Trophoblast cell (in vitro differentiated cells and primary cell): Measurements from ENCODE around the gene NRF1.

Experiments
- DNase-seq, 2 donors: peaks; one replicate each; pipeline ENCODE4 v3.0.0-alpha.2; 2016
- H2AFZ ChIP-seq: 2 replicates; pipeline ENCODE4 v1.6.1; 2013; ENCODE audit warnings: low read length, moderate library complexity, mild to moderate bottlenecking; ENCODE audit not compliant: insufficient read depth, poor library complexity
- H2AK5ac ChIP-seq: 2 replicates; pipeline ENCODE4 v1.6.1; 2013; ENCODE audit warnings: mild to moderate bottlenecking, low read length
- H2BK120ac ChIP-seq: 2 replicates; pipeline ENCODE4 v1.6.1; 2013; ENCODE audit warnings: low read length, mild to moderate bottlenecking, moderate library complexity; ENCODE audit not compliant: insufficient read depth, poor library complexity
- H2BK12ac ChIP-seq: 2 replicates; pipeline ENCODE4 v1.6.1; 2013; ENCODE audit warnings: mild to moderate bottlenecking, low read length, moderate library complexity
- H2BK5ac ChIP-seq: 2 replicates; pipeline ENCODE4 v1.6.1; 2013; ENCODE audit warnings: low read length, low read depth, moderate library complexity, mild to moderate bottlenecking; ENCODE audit not compliant: poor library complexity
- H3K14ac ChIP-seq: 2 replicates; pipeline ENCODE4 v1.6.1; 2013; ENCODE audit warnings: mild to moderate bottlenecking, low read length
- H3K18ac ChIP-seq: 2 replicates; pipeline ENCODE4 v1.6.1; 2013; ENCODE audit warnings: mild to moderate bottlenecking, low read length
- H3K23ac ChIP-seq: 2 replicates; pipeline ENCODE4 v1.6.1; 2013; ENCODE audit warnings: low read length
- H3K27ac ChIP-seq: 2 replicates; pipeline ENCODE4 v1.5.1; 2013; ENCODE audit warnings: low read depth, mild to moderate bottlenecking, inconsistent platforms, low read length, moderate library complexity
- H3K27me3 ChIP-seq: 2 replicates; pipeline ENCODE4 v1.6.1; 2013; ENCODE audit warnings: inconsistent platforms, mild to moderate bottlenecking, low read length, moderate library complexity; ENCODE audit not compliant: insufficient read depth
- H3K36me3 ChIP-seq, 2 experiments: 1 replicate in 1 of 2; 2 replicates in 1 of 2; pipeline ENCODE4 v1.6.1; 2013; ENCODE audit warnings: low read length in 2 of 2, mild to moderate bottlenecking in 2 of 2, moderate library complexity in 1 of 2; ENCODE audit not compliant: insufficient read depth in 2 of 2, control insufficient read depth in 1 of 2
- H3K4ac ChIP-seq: 2 replicates; pipeline ENCODE4 v1.6.1; 2013; ENCODE audit warnings: low read depth, mild to moderate bottlenecking, low read length, moderate library complexity
- H3K4me1 ChIP-seq, 2 experiments: 1 replicate in 1 of 2; 2 replicates in 1 of 2; pipeline ENCODE4 v1.6.1; 2013; ENCODE audit warnings: low read length in 2 of 2, mild to moderate bottlenecking in 2 of 2, moderate library complexity in 1 of 2; ENCODE audit not compliant: insufficient read depth in 2 of 2, control insufficient read depth in 1 of 2
- H3K4me2 ChIP-seq: 2 replicates; pipeline ENCODE4 v1.6.1; 2013; ENCODE audit warnings: inconsistent platforms, mild to moderate bottlenecking, low read length, moderate library complexity
- H3K4me3 ChIP-seq: 2 replicates; pipeline ENCODE4 v1.5.1; 2013; ENCODE audit warnings: mild to moderate bottlenecking, low read depth, low read length, inconsistent platforms
- H3K79me1 ChIP-seq: one replicate; pipeline ENCODE4 v1.6.1; 2013; ENCODE audit warnings: low read length
- H3K79me2 ChIP-seq: 2 replicates; pipeline ENCODE4 v1.6.1; 2013; ENCODE audit warnings: low read length, mild to moderate bottlenecking; ENCODE audit not compliant: control insufficient read depth, insufficient read depth, poor library complexity
- H3K9ac ChIP-seq: 2 replicates; pipeline ENCODE4 v1.6.1; 2013; ENCODE audit warnings: mild to moderate bottlenecking, low read length
- H3K9me3 ChIP-seq: 2 replicates; pipeline ENCODE4 v1.6.1; 2013; ENCODE audit warnings: low read depth, mild to moderate bottlenecking, control low read depth, inconsistent platforms, low read length; ENCODE audit not compliant: insufficient read depth
- H4K12ac ChIP-seq: 2 replicates; pipeline ENCODE4 v1.6.1; 2013; ENCODE audit warnings: low read depth, mild to moderate bottlenecking, low read length, moderate library complexity
- H4K8ac ChIP-seq: 2 replicates; pipeline ENCODE4 v1.6.1; 2013; ENCODE audit warnings: low read depth, mild to moderate bottlenecking, low read length, moderate library complexity
- H4K91ac ChIP-seq: one replicate; pipeline ENCODE4 v1.6.1; 2013; ENCODE audit warnings: low read depth, mild to moderate bottlenecking, low read length, moderate library complexity
- WGBS: extraction: QIAGEN DNeasy Blood & Tissue Kit; methylation state at CpG from one replicate; pipeline ENCODE4 v1.1.7; 2013; ENCODE audit warnings: missing lambda C conversion rate; ENCODE audit not compliant: insufficient read length, insufficient coverage; ENCODE audit errors: extremely low coverage; 5-methylcytosine and 5-hydroxymethylcytosine counted together

Gene NRF1

GRCh38 chr7:129676017-129676897 lies 64.7 kb downstream of the NRF1 start:
- Histone ChIP-seq H3K4me3 (no peak overlapping the region), H2BK120ac (no peak overlapping the region), H3K27me3 (no peaks in the 10 kb centered on the region), H3K9me3 (peaks cover 4% of the 10 kb centered on the region), H3K79me1 (no peaks in the 10 kb centered on the region), H2AK5ac (no peak overlapping the region), H3K4me1 (no peaks in the 10 kb centered on the region), H3K4me2 (no peak overlapping the region), H4K91ac (no peak overlapping the region), H3K23ac (no peak overlapping the region), H3K27ac (no peak overlapping the region), H3K4ac (no peak overlapping the region), H3K79me2 (no peaks in the 10 kb centered on the region), H2BK12ac (no peak overlapping the region), H3K9ac (no peak overlapping the region), H4K8ac (no peak overlapping the region), H2AFZ (no peak overlapping the region), H4K12ac (no peak overlapping the region), H2BK5ac (no peak overlapping the region), H3K36me3 (peaks cover 10 to 17% of the 10 kb centered on the region in 2 experiments), H3K18ac (no peak overlapping the region), H3K14ac (no peak overlapping the region)
- no peak for DNase-seq
- no CpG with 5 or more reads among the region's 7 CpGs for WGBS

- Histone ChIP-seq H2AK5ac (no peak overlapping the region), H3K4me3 (no peak overlapping the region), H3K9me3 (peaks cover 4% of the 10 kb centered on the region), H4K91ac (no peak overlapping the region), H3K23ac (no peak overlapping the region), H4K8ac (no peak overlapping the region), H3K79me1 (no peaks in the 10 kb centered on the region), H4K12ac (no peak overlapping the region), H3K36me3 (peaks cover 8 to 13% of the 10 kb centered on the region in 2 experiments), H3K4me1 (no peaks in the 10 kb centered on the region), H2BK5ac (no peak overlapping the region), H3K79me2 (no peaks in the 10 kb centered on the region), H2AFZ (no peak overlapping the region), H3K18ac (no peak overlapping the region), H2BK120ac (no peak overlapping the region), H3K4ac (no peak overlapping the region), H3K27ac (no peak overlapping the region), H3K14ac (no peak overlapping the region), H3K27me3 (no peaks in the 10 kb centered on the region), H2BK12ac (no peak overlapping the region), H3K9ac (no peak overlapping the region), H3K4me2 (no peak overlapping the region)
- WGBS, result no CpG with 5 or more reads among the region's 4 CpGs
- DNase-seq, result no peak
Observed at GRCh38 chr7:129677796-129678195, 66.3 kb downstream of the NRF1 start.

DNA sequence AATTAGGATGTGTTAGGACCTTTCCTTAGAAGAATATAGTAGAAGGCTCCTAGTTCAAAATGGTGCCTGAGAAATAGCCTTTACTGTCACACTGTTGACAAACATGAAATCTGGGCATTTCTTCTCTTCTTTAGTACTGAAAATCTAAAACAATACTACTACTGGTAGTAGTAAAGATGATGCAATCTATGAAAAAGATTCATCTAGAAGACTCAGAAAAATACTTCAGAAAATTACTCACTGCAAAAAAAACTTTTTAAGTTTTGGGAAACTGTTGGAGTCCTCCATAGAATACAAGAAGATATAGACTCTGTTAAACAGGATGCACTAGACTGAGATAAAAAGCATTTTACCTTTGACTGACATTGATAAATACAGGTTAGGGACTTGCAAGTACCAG lies 67.1 kb downstream of the NRF1 start:
- Histone ChIP-seq H3K9me3 (peaks cover 4% of the 10 kb centered on the region), H3K79me2 (no peaks in the 10 kb centered on the region), H3K14ac (no peak overlapping the region), H3K4me2 (no peak overlapping the region), H4K8ac (no peak overlapping the region), H3K36me3 (peaks cover 8 to 12% of the 10 kb centered on the region in 2 experiments), H4K91ac (no peak overlapping the region), H2AFZ (no peak overlapping the region), H3K27ac (no peak overlapping the region), H2AK5ac (no peak overlapping the region), H2BK5ac (no peak overlapping the region), H2BK12ac (no peak overlapping the region), H3K18ac (no peak overlapping the region), H3K27me3 (no peaks in the 10 kb centered on the region), H3K9ac (no peak overlapping the region), H3K23ac (no peak overlapping the region), H3K4ac (no peak overlapping the region), H3K4me1 (no peaks in the 10 kb centered on the region), H3K79me1 (no peaks in the 10 kb centered on the region), H2BK120ac (no peak overlapping the region), H4K12ac (no peak overlapping the region), H3K4me3 (no peak overlapping the region)
- no peak for DNase-seq

DNA sequence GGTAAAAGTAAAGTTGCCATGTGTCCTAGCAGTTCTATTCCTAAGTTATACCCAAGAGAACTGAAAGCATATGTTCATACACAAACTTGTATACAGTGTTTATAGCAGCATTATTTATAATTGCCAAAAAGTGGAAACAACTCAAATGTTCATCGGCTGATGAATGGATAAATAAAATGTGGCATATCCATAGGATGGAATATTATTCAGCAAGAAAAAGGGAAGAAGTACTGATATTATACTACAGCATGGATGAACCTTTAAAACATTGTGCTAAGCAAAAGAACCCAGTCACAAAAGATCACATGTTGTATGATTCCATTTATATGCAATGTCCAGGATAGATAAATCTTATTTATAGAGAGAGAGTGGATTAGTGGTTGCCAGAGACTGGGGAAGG lies 68.9 kb downstream of the NRF1 start:
- no peak overlapping the region for H3K27ac ChIP-seq
- no peaks in the 10 kb centered on the region for H3K79me2 ChIP-seq

More for the DNA sequence above, 68.9 kb downstream of the NRF1 start:
- Histone ChIP-seq H3K9ac (no peak overlapping the region), H3K9me3 (no peaks in the 10 kb centered on the region), H2BK5ac (no peak overlapping the region), H2BK12ac (no peak overlapping the region), H3K23ac (no peak overlapping the region), H3K79me1 (no peaks in the 10 kb centered on the region), H4K8ac (no peak overlapping the region), H2AK5ac (no peak overlapping the region), H4K12ac (no peak overlapping the region), H3K4me3 (no peak overlapping the region), H3K4ac (no peak overlapping the region), H3K18ac (no peak overlapping the region), H2AFZ (no peak overlapping the region), H3K36me3 (peaks cover 2 to 4% of the 10 kb centered on the region in 2 experiments), H3K4me2 (no peak overlapping the region), H3K14ac (no peak overlapping the region), H2BK120ac (no peak overlapping the region), H3K4me1 (no peaks in the 10 kb centered on the region), H4K91ac (no peak overlapping the region), H3K27me3 (no peaks in the 10 kb centered on the region)
- no CpG with 5 or more reads among the region's 1 CpG for WGBS
- no peak for DNase-seq
